ENCODE data around the gene GRHL3.

- TF ChIP-seq CTCF (IDR thresholded peaks at IDR 0.05) (no peak), POLR2A (IDR thresholded peaks at IDR 0.05) (no peak)
Observed at GRCh38 chr1:24329331-24329730, 10.2 kb downstream of the GRHL3 start.
